GM19025 (cell line): ENCODE results near the gene KIRREL3.

ENCODE experiments used
- ATAC-seq: cut with Tn5 transposase; IDR thresholded peaks from one replicate; pipeline ENCODE4 v1.9.1; 2021; ENCODE audit warnings: mild to moderate bottlenecking, low read depth, moderate library complexity; ENCODE audit not compliant: unreplicated experiment

Gene KIRREL3

GRCh38 chr11:126561327-126561893 is 439.2 kb downstream of the KIRREL3 start:
- ATAC-seq: no peak

- ATAC-seq: no peak
These were observed 440.3 kb downstream of the KIRREL3 start for GRCh38 chr11:126560221-126560620.

GRCh38 chr11:126548581-126549550 is 451.7 kb downstream of the KIRREL3 start:
- ATAC-seq: no peak

GRCh38 chr11:126547691-126548090 is 452.9 kb downstream of the KIRREL3 start:
- ATAC-seq: no peak

- no peak for ATAC-seq
These were observed 453.4 kb downstream of the KIRREL3 start for GRCh38 chr11:126547161-126547560.

GRCh38 chr11:126546694-126547093 is 453.9 kb downstream of the KIRREL3 start:
- ATAC-seq: no peak

GRCh38 chr11:126546191-126546590 is 454.4 kb downstream of the KIRREL3 start:
- no peak for ATAC-seq

GRCh38 chr11:126545057-126545555 is 455.5 kb downstream of the KIRREL3 start:
- no peak for ATAC-seq

- ATAC-seq: no peak
These were observed 456.2 kb downstream of the KIRREL3 start for GRCh38 chr11:126544108-126545056.

GRCh38 chr11:126543691-126544090 is 456.9 kb downstream of the KIRREL3 start:
- no peak for ATAC-seq

GRCh38 chr11:126542334-126543015 is 458.1 kb downstream of the KIRREL3 start:
- no peak for ATAC-seq

GRCh38 chr11:126538071-126538470 is 462.5 kb downstream of the KIRREL3 start:
- ATAC-seq: no peak

GRCh38 chr11:126537492-126537891 is 463.1 kb downstream of the KIRREL3 start:
- ATAC-seq: no peak

GRCh38 chr11:126534141-126534805 is 466.3 kb downstream of the KIRREL3 start:
- ATAC-seq: no peak

- no peak for ATAC-seq
These were observed 467.0 kb downstream of the KIRREL3 start for GRCh38 chr11:126533560-126533959.

- ATAC-seq: no peak
These were observed 470.2 kb downstream of the KIRREL3 start for GRCh38 chr11:126530416-126530815.

GRCh38 chr11:126529037-126529436 is 471.5 kb downstream of the KIRREL3 start:
- ATAC-seq: no peak

- ATAC-seq: no peak
These were observed 472.5 kb downstream of the KIRREL3 start for GRCh38 chr11:126528075-126528474.

- ATAC-seq: no peak
These were observed 472.9 kb downstream of the KIRREL3 start for GRCh38 chr11:126527651-126528050.
